ENCODE measurements around the gene NHLRC4.

GRCh38 chr16:530111-530817 is 36.5 kb upstream of the NHLRC4 start:
- TF ChIP-seq CTCF (IDR thresholded peaks at IDR 0.05) (no peak), EZH2 (IDR thresholded peaks at IDR 0.05; ENCODE audit: borderline replicate concordance, insufficient read depth, low read depth, low read length, poor library complexity, severe bottlenecking) (no peak)
